Testis (tissue), 3 donors: ENCODE results near the gene KIF20B. TPM values are rescaled to one million over a fixed set of nuclear protein-coding genes. Genes with fewer than 3 reads are reported as not detected.
"Not testable (repeated sequence)": the region's sequence is repeated elsewhere in the genome, so short reads cannot be mapped to it uniquely, and the experiment has no call there.

Source experiments
- DNase-seq: peaks from one replicate; pipeline ENCODE4 v3.0.0-alpha.2; 2019
- H3K27ac ChIP-seq, 2 donors: fragments of 200-600 bp; sonication (generic); one replicate each; pipeline ENCODE4 v1.5.1; 2019
- H3K27me3 ChIP-seq: fragments of 200-600 bp; sonication (generic); one replicate; pipeline ENCODE4 v1.5.1; 2019
- H3K36me3 ChIP-seq: fragments of 200-600 bp; sonication (generic); one replicate; pipeline ENCODE4 v1.5.1; 2017; ENCODE audit warnings: low read depth; ENCODE audit errors: missing control alignments
- H3K4me1 ChIP-seq: fragments of 200-600 bp; sonication (generic); one replicate; pipeline ENCODE4 v1.5.1; 2019
- H3K4me3 ChIP-seq, 2 donors: fragments of 200-600 bp; sonication (generic); one replicate each; pipeline ENCODE4 v1.5.1; 2017 to 2019
- H3K9me3 ChIP-seq: fragments of 200-600 bp; sonication (generic); one replicate; pipeline ENCODE4 v1.5.1; 2017
- POLR2A ChIP-seq: fragments of 450-650 bp; IDR thresholded peaks from one replicate; pipeline ENCODE4 v1.6.1; 2017; ENCODE audit warnings: antibody characterized with exemption, mild to moderate bottlenecking, moderate library complexity
- WGBS, 2 donors: methylation state at CpG; one replicate each; pipeline ENCODE4 v1.1.5; 2018; 5-methylcytosine and 5-hydroxymethylcytosine counted together
- intact Hi-C: fragments of 100-400 bp; cut with DNase I; formaldehyde crosslinking; loops from one replicate; pipeline ENCODE4 v1.15.1; 2023; ENCODE audit warnings: low total_unique reads
- polyA plus RNA-seq: library from polyadenylated mRNA; stranded (reverse); fragments of 350-450 nt; fragmentation: Illumina TruSeq; extraction: RNeasy Lipid Tissue Mini Kit (QIAGEN cat#74804); gene quantifications from one replicate; pipeline ENCODE4 v1.2.3, GENCODE V29; 2014; ENCODE audit warnings: low read depth, low replicate concordance; ENCODE audit not compliant: insufficient read depth
- total RNA-seq, 2 donors: library from RNA; depleted of rRNA; stranded (reverse); fragments of >200 nt; gene quantifications; one replicate each; pipeline ENCODE4 v1.2.3, GENCODE V29; 2016
- TF ChIP-seq, protein P1 (sequence below), 3 experiments: fragments of 450-650 bp in 2 of 3; fragments of 200-600 bp in 1 of 3; sonication (generic) in 1 of 3; IDR thresholded peaks; one replicate each; pipeline ENCODE4 v1.5.1; 2016 to 2019; ENCODE audit warnings: antibody characterized with exemption in 3 of 3, mild to moderate bottlenecking in 2 of 3, moderate library complexity in 1 of 3

KIF20B gene
- total and polyA plus RNA-seq, 3 donors from 2014 or later, result 3.0 to 16.9 (median 12.0) TPM

DNA sequence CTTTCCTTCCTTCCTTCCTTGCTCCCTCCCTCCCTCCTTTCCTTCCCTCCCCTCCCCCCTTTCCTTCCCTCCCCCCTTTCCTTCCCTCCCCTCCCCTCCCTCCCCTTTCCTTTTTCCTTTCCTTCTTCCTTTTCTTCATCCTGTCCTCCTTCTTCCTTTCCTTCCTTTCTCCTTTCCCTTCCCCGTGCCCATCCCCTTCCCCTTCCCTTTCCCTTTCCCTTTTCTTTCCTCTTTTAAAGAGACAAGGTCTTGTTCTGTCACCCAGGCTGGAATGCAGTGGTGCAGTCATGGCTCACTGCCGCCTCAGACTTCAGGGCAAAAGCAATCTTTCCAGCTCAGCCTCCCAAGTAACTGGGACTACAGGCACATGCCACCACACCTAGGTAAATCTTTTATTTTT, 54.0 kb downstream of the KIF20B start:
- H3K4me3 ChIP-seq, result no peak overlapping the region
- H3K27me3 ChIP-seq, result no peaks in the 10 kb centered on the region
- 83 to 88% methylated on average over 2 of the region's 2 CpGs for WGBS, 2 donors
- H3K36me3 ChIP-seq, result no peaks in the 10 kb centered on the region
- no peaks in the 10 kb centered on the region for H3K9me3 ChIP-seq
- H3K27ac ChIP-seq, result no peak overlapping the region
- intact Hi-C loops, result no loop called here
- no peak for DNase-seq
- TF ChIP-seq, protein P1, sequence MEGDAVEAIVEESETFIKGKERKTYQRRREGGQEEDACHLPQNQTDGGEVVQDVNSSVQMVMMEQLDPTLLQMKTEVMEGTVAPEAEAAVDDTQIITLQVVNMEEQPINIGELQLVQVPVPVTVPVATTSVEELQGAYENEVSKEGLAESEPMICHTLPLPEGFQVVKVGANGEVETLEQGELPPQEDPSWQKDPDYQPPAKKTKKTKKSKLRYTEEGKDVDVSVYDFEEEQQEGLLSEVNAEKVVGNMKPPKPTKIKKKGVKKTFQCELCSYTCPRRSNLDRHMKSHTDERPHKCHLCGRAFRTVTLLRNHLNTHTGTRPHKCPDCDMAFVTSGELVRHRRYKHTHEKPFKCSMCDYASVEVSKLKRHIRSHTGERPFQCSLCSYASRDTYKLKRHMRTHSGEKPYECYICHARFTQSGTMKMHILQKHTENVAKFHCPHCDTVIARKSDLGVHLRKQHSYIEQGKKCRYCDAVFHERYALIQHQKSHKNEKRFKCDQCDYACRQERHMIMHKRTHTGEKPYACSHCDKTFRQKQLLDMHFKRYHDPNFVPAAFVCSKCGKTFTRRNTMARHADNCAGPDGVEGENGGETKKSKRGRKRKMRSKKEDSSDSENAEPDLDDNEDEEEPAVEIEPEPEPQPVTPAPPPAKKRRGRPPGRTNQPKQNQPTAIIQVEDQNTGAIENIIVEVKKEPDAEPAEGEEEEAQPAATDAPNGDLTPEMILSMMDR (IDR thresholded peaks at IDR 0.05), result no peak
- TF ChIP-seq POLR2A, result no peak
- H3K4me1 ChIP-seq, result no peaks in the 10 kb centered on the region

DNA sequence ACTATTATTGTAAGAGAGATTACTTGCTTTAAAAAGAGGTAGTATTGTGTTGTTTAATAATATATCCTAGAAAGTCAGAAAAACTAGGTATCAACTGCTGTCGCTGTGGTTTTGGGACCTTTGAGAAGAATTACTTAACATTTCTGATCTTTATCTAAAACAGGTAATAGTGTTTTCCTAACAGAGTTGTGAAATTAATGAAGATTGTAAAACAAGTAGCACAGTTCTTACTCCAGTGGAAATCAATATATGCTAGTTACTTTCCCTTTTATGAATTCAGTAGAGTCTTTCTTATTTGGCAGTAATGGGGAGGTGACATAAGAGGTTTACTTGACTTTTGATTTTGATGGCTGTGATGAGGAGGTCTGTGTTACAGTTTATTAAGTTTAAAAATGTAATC, 58.1 kb downstream of the KIF20B start:
- Histone ChIP-seq H3K4me3 (no peak overlapping the region), H3K9me3 (no peaks in the 10 kb centered on the region), H3K27me3 (no peaks in the 10 kb centered on the region), H3K36me3 (no peaks in the 10 kb centered on the region), H3K4me1 (no peaks in the 10 kb centered on the region), H3K27ac (no peak overlapping the region)
- DNase-seq, result no peak
- intact Hi-C loops, result no loop called here
- WGBS, 2 donors, result 96 to 98% methylated on average over 1 of the region's 1 CpG
- TF ChIP-seq, protein P1 (IDR thresholded peaks at IDR 0.05), result no peak
- no peak for TF ChIP-seq POLR2A

DNA sequence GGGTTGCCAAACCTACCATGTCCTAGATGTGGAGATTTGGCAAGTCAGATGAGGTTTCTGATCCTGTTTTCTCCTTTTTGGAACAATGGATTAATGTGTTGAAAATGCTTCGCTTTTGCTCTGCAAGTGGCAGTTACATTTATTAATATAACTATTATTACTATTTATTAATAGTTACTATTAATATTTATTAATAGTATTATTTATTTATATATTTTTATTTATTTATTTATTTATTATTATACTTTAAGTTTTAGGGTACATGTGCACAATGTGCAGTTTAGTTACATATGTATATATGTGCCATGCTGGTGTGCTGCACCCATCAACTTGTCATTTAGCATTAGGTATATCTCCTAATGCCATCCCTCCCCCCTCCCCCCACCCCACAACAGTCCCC, 62.3 kb downstream of the KIF20B start:
- WGBS, 2 donors, result 96 to 100% methylated on average over 1 of the region's 1 CpG
- H3K4me1 ChIP-seq, DNase-seq, H3K27ac ChIP-seq, intact Hi-C loops, H3K27me3 ChIP-seq, H3K4me3 ChIP-seq, H3K36me3 ChIP-seq, H3K9me3 ChIP-seq: not testable (repeated sequence)

DNA sequence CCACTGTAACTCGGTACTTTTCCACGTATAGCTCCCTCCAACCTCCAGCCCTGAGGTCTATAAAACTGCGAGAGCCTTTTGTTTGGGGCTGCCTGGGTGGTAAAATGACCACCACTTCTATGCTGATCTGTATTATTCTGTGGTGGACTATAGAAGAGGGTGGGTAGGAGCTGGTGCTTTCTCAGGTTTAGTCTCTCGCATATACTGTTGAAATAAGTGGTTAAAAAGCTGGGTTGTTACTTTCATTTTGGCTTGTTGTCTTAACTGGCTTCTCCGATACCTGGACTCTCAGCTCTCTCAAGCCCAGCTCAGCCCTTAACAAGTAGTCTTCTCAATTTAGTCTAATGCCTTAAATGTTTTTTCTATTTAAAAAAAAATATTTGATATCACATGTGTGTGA, 70.3 kb downstream of the KIF20B start:
- no peak overlapping the region for H3K4me3 ChIP-seq
- WGBS, 2 donors, result 91 to 98% methylated on average over 5 of the region's 5 CpGs
- H3K9me3 ChIP-seq, result no peaks in the 10 kb centered on the region
- no peak for DNase-seq
- TF ChIP-seq, protein P1 (IDR thresholded peaks at IDR 0.05), result no peak
- no peak for TF ChIP-seq POLR2A
- intact Hi-C loops, result no loop called here
- H3K4me1 ChIP-seq, result no peaks in the 10 kb centered on the region
- H3K27ac ChIP-seq, result no peak overlapping the region
- H3K36me3 ChIP-seq, result no peaks in the 10 kb centered on the region
- no peaks in the 10 kb centered on the region for H3K27me3 ChIP-seq

DNA sequence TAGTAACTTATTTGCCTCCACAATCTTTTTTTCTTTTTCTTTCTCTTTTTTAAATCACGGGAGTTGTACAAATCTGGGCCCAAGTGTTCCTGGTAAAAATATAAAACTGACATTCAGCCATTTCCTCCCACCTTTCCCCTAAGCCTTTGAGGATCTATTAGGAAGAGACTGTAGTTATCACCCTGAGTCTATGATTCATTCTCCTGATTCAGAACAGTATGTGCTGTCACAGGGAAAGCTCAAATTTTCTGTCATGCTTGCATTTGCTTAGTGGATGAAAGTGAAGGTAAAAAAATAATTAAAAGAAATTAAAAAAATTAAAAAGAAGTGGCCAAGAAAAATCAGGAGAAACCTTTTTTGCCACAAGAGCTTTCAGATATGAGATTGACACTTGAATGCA, 71.7 kb downstream of the KIF20B start:
- no peak for DNase-seq
- TF ChIP-seq, protein P1 (IDR thresholded peaks at IDR 0.05), result no peak
- no peak for TF ChIP-seq POLR2A
- H3K36me3 ChIP-seq, result no peaks in the 10 kb centered on the region
- H3K27ac ChIP-seq, result no peak overlapping the region
- H3K4me3 ChIP-seq, result no peak overlapping the region
- WGBS, 2 donors, result 29 to 68% methylated on average over 1 of the region's 1 CpG
- intact Hi-C loops, result no loop called here
- H3K4me1 ChIP-seq, result no peaks in the 10 kb centered on the region
- H3K9me3 ChIP-seq, result no peaks in the 10 kb centered on the region
- H3K27me3 ChIP-seq, result no peaks in the 10 kb centered on the region
